HG02588 (cell line): ENCODE measurements around the gene ALOX15.
"Not testable (repeated sequence)": the region's sequence is repeated elsewhere in the genome, so short reads cannot be mapped to it uniquely, and the experiment has no call there.

Experiments used
- ATAC-seq: cut with Tn5 transposase; IDR thresholded peaks from one replicate; pipeline ENCODE4 v1.9.1; 2021; ENCODE audit warnings: mild to moderate bottlenecking, moderate library complexity; ENCODE audit not compliant: unreplicated experiment

ALOX15 gene

GRCh38 chr17:4620531-4621101 is 20.9 kb downstream of the ALOX15 start:
- no peak for ATAC-seq

- no peak for ATAC-seq
These were observed 23.7 kb downstream of the ALOX15 start for GRCh38 chr17:4617590-4618351.

- ATAC-seq, result no peak
These were observed 24.4 kb downstream of the ALOX15 start for GRCh38 chr17:4617090-4617489.

GRCh38 chr17:4616476-4616875 is 25.0 kb downstream of the ALOX15 start:
- no peak for ATAC-seq

GRCh38 chr17:4610656-4611055 is 30.8 kb downstream of the ALOX15 start:
- no peak for ATAC-seq

GRCh38 chr17:4610162-4610561 is 31.3 kb downstream of the ALOX15 start:
- no peak for ATAC-seq

GRCh38 chr17:4609761-4610160 is 31.7 kb downstream of the ALOX15 start:
- ATAC-seq, result no peak

- no peak for ATAC-seq
These were observed 33.7 kb downstream of the ALOX15 start for GRCh38 chr17:4607773-4608187.

GRCh38 chr17:4607261-4607741 is 34.2 kb downstream of the ALOX15 start:
- no peak for ATAC-seq

GRCh38 chr17:4605826-4606225 is 35.7 kb downstream of the ALOX15 start:
- no peak for ATAC-seq

- not testable (repeated sequence) for ATAC-seq
These were observed 36.7 kb downstream of the ALOX15 start for GRCh38 chr17:4604736-4605135.

GRCh38 chr17:4604111-4604644 is 37.3 kb downstream of the ALOX15 start:
- ATAC-seq, result no peak

GRCh38 chr17:4602041-4602440 is 39.4 kb downstream of the ALOX15 start:
- ATAC-seq, result no peak

GRCh38 chr17:4601326-4601725 is 40.2 kb downstream of the ALOX15 start:
- ATAC-seq, result no peak

GRCh38 chr17:4600563-4600962 is 40.9 kb downstream of the ALOX15 start:
- no peak for ATAC-seq

GRCh38 chr17:4599505-4600281 is 41.8 kb downstream of the ALOX15 start:
- no peak for ATAC-seq

- no peak for ATAC-seq
These were observed 42.5 kb downstream of the ALOX15 start for GRCh38 chr17:4598776-4599504.

GRCh38 chr17:4597975-4598374 is 43.5 kb downstream of the ALOX15 start:
- ATAC-seq, result no peak

- ATAC-seq, result no peak
These were observed 44.7 kb downstream of the ALOX15 start for GRCh38 chr17:4596636-4597380.
